Gastrocnemius medialis (tissue), 4 donors: ENCODE data around the gene KCNQ4. TPM values are rescaled to one million over a fixed set of nuclear protein-coding genes. Genes with fewer than 3 reads are reported as not detected.

Source experiments
- ATAC-seq, 2 donors: fragments of 150-250 bp; one replicate each; pipeline ENCODE4 v1.9.1; 2016
- DNase-seq, 2 donors: peaks; one replicate each; pipeline ENCODE4 v3.0.0-alpha.2; 2019
- H3K27ac ChIP-seq, 4 donors: fragments of 200-600 bp; sonication (generic); 1 replicate in 1 of 4; 2 replicates in 3 of 4; pipeline ENCODE4 v1.5.1; 2016 to 2018; ENCODE audit warnings: mild to moderate bottlenecking in 2 of 4, moderate library complexity in 1 of 4
- H3K27me3 ChIP-seq, 3 donors: fragments of 200-600 bp; sonication (generic) in 2 of 3; 1 replicate in 1 of 3; 2 replicates in 2 of 3; pipeline versions ENCODE4 v1.5.1 to v1.6.0; 2016 to 2019; ENCODE audit warnings: mild to moderate bottlenecking in 1 of 3, moderate library complexity in 1 of 3
- H3K36me3 ChIP-seq, 2 donors: fragments of 200-600 bp; sonication (generic) in 1 of 2; one replicate each; pipeline ENCODE4 v1.5.1; 2017 to 2018
- H3K4me1 ChIP-seq, 2 donors: fragments of 200-600 bp; sonication (generic) in 1 of 2; one replicate each; pipeline ENCODE4 v1.5.1; 2016 to 2017; ENCODE audit warnings: mild to moderate bottlenecking in 2 of 2
- H3K4me3 ChIP-seq, 4 donors: fragments of 200-600 bp; sonication (generic) in 3 of 4; 1 replicate in 1 of 4; 2 replicates in 3 of 4; pipeline ENCODE4 v1.5.1; 2016 to 2019; ENCODE audit warnings: mild to moderate bottlenecking in 2 of 4
- H3K9me3 ChIP-seq, 3 donors: fragments of 200-600 bp; sonication (generic) in 2 of 3; 1 replicate in 1 of 3; 2 replicates in 2 of 3; pipeline ENCODE4 v1.5.1; 2016 to 2019
- CTCF ChIP-seq, 5 experiments: fragments of 450-650 bp in 3 of 5; fragments of 200-600 bp in 2 of 5; sonication (generic) in 2 of 5; IDR thresholded peaks in 4 of 5; conservative IDR thresholded peaks in 1 of 5; 1 replicate in 4 of 5; 2 replicates in 1 of 5; pipeline ENCODE4 v1.5.1; 2016 to 2019; ENCODE audit warnings: antibody characterized with exemption in 5 of 5, mild to moderate bottlenecking in 3 of 5, moderate library complexity in 3 of 5
- POLR2A ChIP-seq, 2 donors: fragments of 450-650 bp; IDR thresholded peaks; one replicate each; pipeline ENCODE4 v1.6.1; 2017; ENCODE audit warnings: antibody characterized with exemption in 2 of 2, mild to moderate bottlenecking in 2 of 2, moderate library complexity in 2 of 2
- in situ Hi-C, 4 donors: fragments of 200-750 bp; cut with MboI; loops; one replicate each; pipeline versions ENCODE4 v1.15.0 to v1.8.0; 2017; ENCODE audit warnings: low sequenced_read_pairs in 4 of 4
- intact Hi-C: fragments of 100-400 bp; cut with DNase I; formaldehyde crosslinking; loops from one replicate; pipeline ENCODE4 v1.15.1; 2023; ENCODE audit warnings: low total_unique reads
- total RNA-seq, 4 donors: library from RNA; depleted of rRNA; stranded (reverse); fragments of >200 nt; gene quantifications; one replicate each; pipeline versions ENCODE4 v1.1.0 to v1.2.3, GENCODE V29; 2016

KCNQ4 gene
- total RNA-seq, 4 donors from 2014 or later = 2.9 to 8.2 (median 3.5) TPM

- DNase-seq = no peak
- peaks cover 10 to 12% of the 10 kb centered on the region in 2 donors for H3K4me1 ChIP-seq
These were observed 27.3 kb downstream of the KCNQ4 start for GRCh38 chr1:40810927-40811326.

GRCh38 chr1:40815420-40815819 is 31.8 kb downstream of the KCNQ4 start:
- no peaks in the 10 kb centered on the region for H3K27me3 ChIP-seq
- no peak overlapping the region for H3K27ac ChIP-seq
- in situ Hi-C loops (no loop called here), intact Hi-C loops (no loop called here)
- ATAC-seq (no peak), DNase-seq (no peak)
- peaks cover 0 to 2% of the 10 kb centered on the region in 2 donors for H3K4me1 ChIP-seq
- no peak overlapping the region for H3K4me3 ChIP-seq
- no peaks in the 10 kb centered on the region for H3K9me3 ChIP-seq
- TF ChIP-seq POLR2A (IDR thresholded peaks at IDR 0.05) (no peak), CTCF (IDR thresholded peaks at IDR 0.05 in 4 of 5, conservative IDR thresholded peaks at IDR 0.05 in 1 of 5) (no peak)
- no peaks in the 10 kb centered on the region for H3K36me3 ChIP-seq

More at GRCh38 chr1:40810927-40811326, 27.3 kb downstream of the KCNQ4 start:
- no peak for ATAC-seq
- H3K9me3 ChIP-seq = no peaks in the 10 kb centered on the region
- TF ChIP-seq CTCF (IDR thresholded peaks at IDR 0.05 in 4 of 5, conservative IDR thresholded peaks at IDR 0.05 in 1 of 5) (no peak), POLR2A (IDR thresholded peaks at IDR 0.05) (no peak)
- in situ Hi-C loops = no loop called here
- no peaks in the 10 kb centered on the region for H3K36me3 ChIP-seq
- intact Hi-C loops = no loop called here
- no peaks in the 10 kb centered on the region for H3K27me3 ChIP-seq
- no peak overlapping the region for H3K27ac ChIP-seq
- no peak overlapping the region for H3K4me3 ChIP-seq

GRCh38 chr1:40817791-40818263 is 34.2 kb downstream of the KCNQ4 start:
- in situ Hi-C loops (no loop called here), intact Hi-C loops (no loop called here)
- no peaks in the 10 kb centered on the region for H3K9me3 ChIP-seq
- no peak overlapping the region for H3K27ac ChIP-seq
- no peaks in the 10 kb centered on the region for H3K36me3 ChIP-seq
- peak overlapping the region in 2 of 4 donors; percentile 23 to 31 for H3K4me3 ChIP-seq
- no peak for TF ChIP-seq POLR2A (IDR thresholded peaks at IDR 0.05)
- TF ChIP-seq CTCF (IDR thresholded peaks at IDR 0.05 in 4 of 5, conservative IDR thresholded peaks at IDR 0.05 in 1 of 5) = no peak
- no peaks in the 10 kb centered on the region for H3K27me3 ChIP-seq
- ATAC-seq = no peak
- no peak for DNase-seq
- H3K4me1 ChIP-seq = peaks cover 0 to 10% of the 10 kb centered on the region in 2 donors

- Histone ChIP-seq H3K9me3 (no peaks in the 10 kb centered on the region), H3K4me1 (peaks cover 0 to 10% of the 10 kb centered on the region in 2 donors), H3K27me3 (no peaks in the 10 kb centered on the region), H3K4me3 (peak overlapping the region; percentile 21 to 36 (median 27)), H3K27ac (no peak overlapping the region), H3K36me3 (no peaks in the 10 kb centered on the region)
- intact Hi-C loops = no loop called here
- no peak for TF ChIP-seq POLR2A (IDR thresholded peaks at IDR 0.05)
- no peak for TF ChIP-seq CTCF (IDR thresholded peaks at IDR 0.05 in 4 of 5, conservative IDR thresholded peaks at IDR 0.05 in 1 of 5)
- DNase-seq (no peak), ATAC-seq (no peak)
- in situ Hi-C loops = no loop called here
These were observed 34.8 kb downstream of the KCNQ4 start for GRCh38 chr1:40818264-40818961.
